Stomach (tissue), 9 donors: ENCODE data around the gene ATP2C1. TPM values are rescaled to one million over a fixed set of nuclear protein-coding genes. Genes with fewer than 3 reads are reported as not detected.

Experiments
- DNase-seq, 2 donors: peaks; one replicate each; pipeline versions ENCODE4 v3.0.0 to v3.0.0-alpha.2; 2013 to 2019
- H3K27ac ChIP-seq, 5 donors: fragments of 200-600 bp in 4 of 5; sonication (generic) in 4 of 5; one replicate each; pipeline ENCODE4 v1.5.1; 2013 to 2019; ENCODE audit warnings: mild to moderate bottlenecking in 1 of 5, moderate library complexity in 1 of 5
- H3K27me3 ChIP-seq, 3 donors: fragments of 200-600 bp; sonication (generic); one replicate each; pipeline ENCODE4 v1.5.1; 2017 to 2019; ENCODE audit warnings: mixed run types in 1 of 3
- H3K36me3 ChIP-seq, 4 donors: fragments of 200-600 bp; sonication (generic); 1 replicate in 3 of 4; 2 replicates in 1 of 4; pipeline ENCODE4 v1.5.1; 2016 to 2019
- H3K4me1 ChIP-seq, 4 donors: fragments of 200-600 bp; sonication (generic); one replicate each; pipeline ENCODE4 v1.5.1; 2016 to 2019
- H3K4me3 ChIP-seq, 4 donors: fragments of 200-600 bp; sonication (generic) in 3 of 4; one replicate each; pipeline ENCODE4 v1.5.1; 2016 to 2019; ENCODE audit warnings: mild to moderate bottlenecking in 1 of 4
- H3K9me3 ChIP-seq, 4 donors: fragments of 200-600 bp; sonication (generic); one replicate each; pipeline ENCODE4 v1.5.1; 2016 to 2019
- CTCF ChIP-seq, 7 experiments: fragments of 450-650 bp in 4 of 7; fragments of 200-600 bp in 3 of 7; sonication (generic) in 3 of 7; IDR thresholded peaks; one replicate each; pipeline ENCODE4 v1.5.1; 2016 to 2019; ENCODE audit warnings: antibody characterized with exemption in 7 of 7, control low read depth in 2 of 7, mild to moderate bottlenecking in 1 of 7
- EP300 ChIP-seq: sonication (generic); formaldehyde crosslinking; IDR thresholded peaks from one replicate; pipeline ENCODE4 v1.6.1; 2017; ENCODE audit warnings: antibody characterized with exemption
- POLR2A ChIP-seq, 4 donors: fragments of 450-650 bp; IDR thresholded peaks; one replicate each; pipeline ENCODE4 v1.6.1; 2016; ENCODE audit warnings: antibody characterized with exemption in 4 of 4, control low read depth in 2 of 4, mild to moderate bottlenecking in 1 of 4, moderate library complexity in 1 of 4
- POLR2AphosphoS5 ChIP-seq, 3 donors: sonication (generic); formaldehyde crosslinking; IDR thresholded peaks; one replicate each; pipeline ENCODE4 v1.6.1; 2016; ENCODE audit warnings: antibody characterized with exemption in 3 of 3
- WGBS, 5 donors: extraction: QIAGEN DNeasy Blood & Tissue Kit in 3 of 5; methylation state at CpG; one replicate each; pipeline versions ENCODE4 v1.1.5 to v1.1.7; 2013 to 2018; 5-methylcytosine and 5-hydroxymethylcytosine counted together
- intact Hi-C: fragments of 100-400 bp; cut with DNase I; formaldehyde crosslinking; loops from one replicate; pipeline ENCODE4 v1.15.1; 2023; ENCODE audit warnings: low total_unique reads
- polyA plus RNA-seq, 3 donors: library from polyadenylated mRNA; stranded (reverse); fragments of 200-250 nt; gene quantifications; one replicate each; pipeline ENCODE4 v1.2.3, GENCODE V29; 2013
- total RNA-seq, 5 donors: library from RNA; depleted of rRNA; stranded (reverse); fragments of >200 nt; gene quantifications; one replicate each; pipeline versions ENCODE4 v1.1.0 to v1.2.3, GENCODE V29; 2014 to 2016
- donor health status: healthy with polysubstance abuse.
- donor health status: Bipolar disorder and iron deficiency.
- donor health status: healthy.

ATP2C1 gene
- total and polyA plus RNA-seq, 8 donors = 10.5 to 114 (median 33.0) TPM

GRCh38 chr3:130866327-130866726 is 27.6 kb upstream of the ATP2C1 start:
- intact Hi-C loops = no loop called here
- TF ChIP-seq EP300 (no peak), POLR2A (IDR thresholded peaks at IDR 0.05) (no peak), CTCF (IDR thresholded peaks at IDR 0.05) (no peak), POLR2AphosphoS5 (IDR thresholded peaks at IDR 0.05) (no peak)
- no peak for DNase-seq
- H3K4me1 ChIP-seq = no peaks in the 10 kb centered on the region
- no peaks in the 10 kb centered on the region for H3K27me3 ChIP-seq
- no peak overlapping the region for H3K4me3 ChIP-seq
- no peak overlapping the region for H3K27ac ChIP-seq
- no peaks in the 10 kb centered on the region for H3K9me3 ChIP-seq
- H3K36me3 ChIP-seq = no peaks in the 10 kb centered on the region

DNA sequence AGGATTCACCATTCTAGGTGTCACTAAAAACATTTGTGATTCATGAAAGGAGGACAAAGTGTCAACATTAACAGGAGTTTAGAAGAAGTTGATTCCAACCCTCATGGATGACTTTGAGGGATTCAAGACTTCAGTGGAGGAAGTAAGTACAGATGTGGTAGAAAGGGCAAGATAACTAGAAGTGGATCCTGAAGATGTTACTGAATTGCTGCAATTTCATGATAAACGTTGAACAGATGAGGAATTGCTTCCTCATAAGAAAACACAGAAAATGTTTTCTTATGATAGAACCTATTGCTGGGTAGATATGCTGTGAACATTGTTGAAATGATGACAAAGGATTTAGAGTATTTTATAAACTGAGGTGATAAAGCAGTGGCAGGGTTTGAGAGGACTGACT is 23.5 kb upstream of the ATP2C1 start:
- Histone ChIP-seq H3K9me3 (no peaks in the 10 kb centered on the region), H3K27ac (no peak overlapping the region), H3K4me3 (no peak overlapping the region), H3K27me3 (no peaks in the 10 kb centered on the region), H3K36me3 (no peaks in the 10 kb centered on the region), H3K4me1 (no peaks in the 10 kb centered on the region)
- TF ChIP-seq POLR2A (IDR thresholded peaks at IDR 0.05) = no peak
- no peak for TF ChIP-seq POLR2AphosphoS5 (IDR thresholded peaks at IDR 0.05)
- no peak for TF ChIP-seq EP300
- TF ChIP-seq CTCF (IDR thresholded peaks at IDR 0.05) = no peak
- intact Hi-C loops = no loop called here
- DNase-seq = no peak
- WGBS, 5 donors = 66 to 79% (median 72%) methylated on average over 1 of the region's 1 CpG

DNA sequence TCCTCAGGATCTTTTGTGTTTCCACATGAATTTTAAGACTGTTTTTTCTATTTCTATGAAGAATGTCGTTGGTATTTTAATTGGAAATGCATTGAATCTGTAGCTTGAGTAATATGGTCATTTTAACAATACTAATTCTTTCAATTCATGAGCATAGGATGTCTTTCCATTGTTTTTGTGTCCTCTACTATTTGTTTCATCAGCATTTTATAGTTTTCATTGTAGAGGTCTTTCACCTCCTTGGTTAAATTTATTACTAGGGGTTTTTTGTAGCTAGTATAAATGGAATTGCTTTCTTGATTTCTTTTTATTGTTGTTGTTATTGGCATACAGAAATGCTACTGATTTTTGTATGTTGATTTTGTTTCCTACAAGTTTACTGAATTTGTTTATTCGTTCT is 17.3 kb upstream of the ATP2C1 start:
- H3K27me3 ChIP-seq = no peaks in the 10 kb centered on the region
- intact Hi-C loops = no loop called here

DNA sequence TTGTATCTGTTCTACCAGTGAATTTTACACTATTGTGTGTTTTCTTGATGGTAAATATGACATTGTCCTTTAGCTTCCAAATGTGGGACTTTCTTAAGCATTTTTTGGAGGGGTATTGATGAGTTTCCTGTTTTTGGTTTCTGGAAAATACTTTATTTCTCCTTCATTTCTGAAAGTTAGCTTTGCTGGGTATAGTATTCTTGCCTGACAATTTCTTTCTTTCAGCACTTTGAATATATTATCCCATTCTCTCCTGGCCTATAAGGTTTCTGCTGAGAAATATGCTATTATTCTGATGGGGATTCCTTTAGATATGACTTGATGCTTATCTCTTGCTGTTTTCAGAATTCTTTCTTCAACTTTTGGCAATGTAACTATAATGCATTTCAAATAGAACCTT is 15.4 kb upstream of the ATP2C1 start:
- no peak overlapping the region for H3K27ac ChIP-seq
- intact Hi-C loops = no loop called here
- H3K4me1 ChIP-seq = no peaks in the 10 kb centered on the region
- peaks cover 0 to 30% (median 22%) of the 10 kb centered on the region in 4 donors for H3K9me3 ChIP-seq
- DNase-seq = no peak
- no peaks in the 10 kb centered on the region for H3K36me3 ChIP-seq
- no peak overlapping the region for H3K4me3 ChIP-seq
- no peaks in the 10 kb centered on the region for H3K27me3 ChIP-seq
- TF ChIP-seq EP300 (no peak), POLR2A (IDR thresholded peaks at IDR 0.05) (no peak), CTCF (IDR thresholded peaks at IDR 0.05) (no peak)

More for the DNA sequence above, 17.3 kb upstream of the ATP2C1 start:
- Histone ChIP-seq H3K27ac (no peak overlapping the region), H3K4me3 (no peak overlapping the region), H3K9me3 (peaks cover 0 to 30% (median 22%) of the 10 kb centered on the region in 4 donors), H3K36me3 (no peaks in the 10 kb centered on the region), H3K4me1 (no peaks in the 10 kb centered on the region)
- DNase-seq = no peak
- no peak for TF ChIP-seq EP300
- TF ChIP-seq POLR2AphosphoS5 (IDR thresholded peaks at IDR 0.05) = no peak
- no peak for TF ChIP-seq CTCF (IDR thresholded peaks at IDR 0.05)
- TF ChIP-seq POLR2A (IDR thresholded peaks at IDR 0.05) = no peak
- 57 to 77% (median 67%) methylated on average over 2 of the region's 2 CpGs for WGBS, 5 donors
